Activated B cell treated with CpG ODN at 0.5 μM for 24 hours (primary cell): ENCODE data around the gene EDIL3. TPM values are rescaled to one million over a fixed set of nuclear protein-coding genes. Genes with fewer than 3 reads are reported as not detected.

Experiments used
- ATAC-seq: fragments of 200-7000 bp; cut with Tn5 transposase; one replicate; pipeline ENCODE4 v1.10.0; 2021; ENCODE audit warnings: low read depth, mild to moderate bottlenecking, moderate library complexity
- CTCF ChIA-PET: fragments of 350-600 bp; sonication (Branson Sonifier 250); formaldehyde crosslinking; loops from one replicate; lab custom pipeline; 2021; ENCODE audit warnings: antibody characterized with exemption; lab: Charles Lee
- POLR2A ChIA-PET: fragments of 350-600 bp; sonication (Branson Sonifier 250); formaldehyde crosslinking; loops from one replicate; lab custom pipeline; 2021; ENCODE audit warnings: antibody characterized with exemption; lab: Charles Lee
- DNase-seq: peaks from one replicate; pipeline ENCODE4 v3.0.0; 2022
- H3K27ac Mint-ChIP-seq: one replicate; pipeline ENCODE4 v1.8.0; 2020; ENCODE audit warnings: mixed read lengths
- H3K27me3 Mint-ChIP-seq: one replicate; pipeline ENCODE4 v1.8.0; 2021; ENCODE audit warnings: mixed read lengths
- H3K36me3 Mint-ChIP-seq: one replicate; pipeline ENCODE4 v1.8.0; 2021; ENCODE audit warnings: low read depth, mixed read lengths
- H3K4me1 Mint-ChIP-seq: one replicate; pipeline ENCODE4 v1.8.0; 2021; ENCODE audit warnings: mixed read lengths
- H3K4me3 Mint-ChIP-seq: one replicate; pipeline ENCODE4 v1.8.0; 2020; ENCODE audit warnings: mild to moderate bottlenecking, mixed read lengths
- H3K9me3 Mint-ChIP-seq: one replicate; pipeline ENCODE4 v1.8.0; 2020; ENCODE audit warnings: mixed read lengths
- CTCF ChIP-seq: fragments of 200-600 bp; IDR thresholded peaks from one replicate; pipeline ENCODE4 v1.8.0; 2022; ENCODE audit warnings: antibody characterized with exemption, mild to moderate bottlenecking
- intact Hi-C: fragments of 100-400 bp; cut with micrococcal nuclease; formaldehyde crosslinking; loops from one replicate; pipeline ENCODE4 v1.15.1; 2024
- total RNA-seq: library from RNA; stranded (reverse); gene quantifications from 2 replicates; pipeline ENCODE4 v1.2.3, GENCODE V29; 2022

EDIL3 gene, protein sequence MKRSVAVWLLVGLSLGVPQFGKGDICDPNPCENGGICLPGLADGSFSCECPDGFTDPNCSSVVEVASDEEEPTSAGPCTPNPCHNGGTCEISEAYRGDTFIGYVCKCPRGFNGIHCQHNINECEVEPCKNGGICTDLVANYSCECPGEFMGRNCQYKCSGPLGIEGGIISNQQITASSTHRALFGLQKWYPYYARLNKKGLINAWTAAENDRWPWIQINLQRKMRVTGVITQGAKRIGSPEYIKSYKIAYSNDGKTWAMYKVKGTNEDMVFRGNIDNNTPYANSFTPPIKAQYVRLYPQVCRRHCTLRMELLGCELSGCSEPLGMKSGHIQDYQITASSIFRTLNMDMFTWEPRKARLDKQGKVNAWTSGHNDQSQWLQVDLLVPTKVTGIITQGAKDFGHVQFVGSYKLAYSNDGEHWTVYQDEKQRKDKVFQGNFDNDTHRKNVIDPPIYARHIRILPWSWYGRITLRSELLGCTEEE
- not detected in 2 replicates for total RNA-seq

DNA sequence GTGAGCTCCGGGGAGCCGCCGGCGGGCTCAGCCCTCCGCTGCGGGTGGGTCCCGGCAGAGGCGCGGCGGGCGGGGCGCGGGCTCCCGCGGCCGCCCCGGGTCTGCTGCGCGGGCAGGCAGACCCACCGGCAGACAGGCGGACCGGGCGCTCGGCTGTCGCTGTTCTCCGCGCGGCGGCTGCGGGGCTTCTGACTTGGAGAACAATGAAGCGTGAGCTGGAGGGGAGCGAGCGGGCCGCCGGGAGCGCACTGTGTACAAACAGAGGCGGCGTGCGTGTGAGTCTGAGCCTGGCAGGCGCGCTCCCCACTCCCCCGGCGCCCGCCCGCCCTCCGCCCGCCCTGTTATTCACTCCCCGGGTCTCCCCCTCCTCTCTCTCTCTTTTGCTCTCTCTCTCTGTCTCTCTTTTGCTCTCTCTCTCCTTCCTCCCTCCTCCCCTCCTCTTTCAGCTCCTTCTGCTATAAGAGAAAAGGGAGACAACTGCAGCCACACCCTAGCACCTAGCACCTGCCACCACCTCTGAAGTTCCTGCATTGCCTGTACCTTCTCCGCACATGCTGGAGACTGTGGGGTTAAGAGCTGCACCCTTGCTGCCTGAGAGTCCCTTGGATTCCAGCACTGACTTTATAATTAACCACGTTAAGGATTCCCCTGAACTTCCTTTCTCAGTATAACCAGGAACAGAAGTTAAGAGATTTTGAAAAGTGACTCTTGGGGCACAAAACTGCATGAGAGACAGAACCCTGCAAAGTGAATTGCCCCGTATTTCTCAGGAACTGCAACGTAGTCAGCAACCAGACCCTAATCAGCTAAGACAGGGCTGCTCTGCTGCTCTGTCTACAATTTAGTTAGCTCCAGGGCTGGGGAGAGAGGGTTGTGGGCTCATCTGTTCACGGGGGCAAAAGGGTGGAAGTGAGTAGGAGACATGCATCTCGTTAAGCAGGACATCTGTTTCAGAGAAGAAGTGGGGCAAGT is at the start of gene EDIL3:
TSS of gene EDIL3 (minus strand) at position 277 of the 972 bp plus-strand sequence. CDS start 506 bp downstream, outside the sequence.
- DNase-seq (no peak), ATAC-seq (no peak)
- Mint-ChIP-seq H3K27ac (no peak within 1 kb of the TSS), H3K4me3 (no peak within 1 kb of the TSS), H3K4me1 (peaks cover 2% of the 10 kb centered on the region), H3K36me3 (no peaks in the 10 kb centered on the region), H3K9me3 (no peaks in the 10 kb centered on the region), H3K27me3 (peaks cover 28% of the 10 kb centered on the region)
- intact Hi-C loops: no loop called here
- ChIA-PET POLR2A (no interaction called here), CTCF (no interaction called here)
- no peak for TF ChIP-seq CTCF

DNA sequence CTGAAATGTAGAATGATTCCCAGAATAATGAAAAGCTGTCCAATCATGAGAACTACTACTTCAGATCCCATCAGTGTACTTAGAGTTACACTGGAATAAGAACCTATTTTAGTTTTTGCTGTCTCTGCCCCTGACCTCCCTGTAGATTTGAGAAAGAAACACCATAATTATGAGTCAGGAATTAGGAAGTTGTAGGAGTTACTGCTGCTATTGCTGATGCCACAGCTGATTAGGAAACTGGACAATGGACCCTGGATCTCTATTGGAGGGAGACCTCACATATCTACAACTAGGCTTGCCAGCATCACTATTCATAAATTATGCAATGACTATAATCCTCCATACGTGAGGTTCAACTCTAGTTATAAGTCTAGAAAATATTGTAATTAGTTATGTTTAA is 48.8 kb upstream of the EDIL3 start:
- Mint-ChIP-seq H3K4me3 (no peak overlapping the region), H3K9me3 (peaks cover 2% of the 10 kb centered on the region), H3K4me1 (no peaks in the 10 kb centered on the region), H3K27me3 (no peaks in the 10 kb centered on the region), H3K27ac (no peak overlapping the region), H3K36me3 (no peaks in the 10 kb centered on the region)
- CTCF ChIA-PET: no interaction called here
- intact Hi-C loops: no loop called here
- DNase-seq (no peak), ATAC-seq (no peak)
- POLR2A ChIA-PET: no interaction called here
- no peak for TF ChIP-seq CTCF

DNA sequence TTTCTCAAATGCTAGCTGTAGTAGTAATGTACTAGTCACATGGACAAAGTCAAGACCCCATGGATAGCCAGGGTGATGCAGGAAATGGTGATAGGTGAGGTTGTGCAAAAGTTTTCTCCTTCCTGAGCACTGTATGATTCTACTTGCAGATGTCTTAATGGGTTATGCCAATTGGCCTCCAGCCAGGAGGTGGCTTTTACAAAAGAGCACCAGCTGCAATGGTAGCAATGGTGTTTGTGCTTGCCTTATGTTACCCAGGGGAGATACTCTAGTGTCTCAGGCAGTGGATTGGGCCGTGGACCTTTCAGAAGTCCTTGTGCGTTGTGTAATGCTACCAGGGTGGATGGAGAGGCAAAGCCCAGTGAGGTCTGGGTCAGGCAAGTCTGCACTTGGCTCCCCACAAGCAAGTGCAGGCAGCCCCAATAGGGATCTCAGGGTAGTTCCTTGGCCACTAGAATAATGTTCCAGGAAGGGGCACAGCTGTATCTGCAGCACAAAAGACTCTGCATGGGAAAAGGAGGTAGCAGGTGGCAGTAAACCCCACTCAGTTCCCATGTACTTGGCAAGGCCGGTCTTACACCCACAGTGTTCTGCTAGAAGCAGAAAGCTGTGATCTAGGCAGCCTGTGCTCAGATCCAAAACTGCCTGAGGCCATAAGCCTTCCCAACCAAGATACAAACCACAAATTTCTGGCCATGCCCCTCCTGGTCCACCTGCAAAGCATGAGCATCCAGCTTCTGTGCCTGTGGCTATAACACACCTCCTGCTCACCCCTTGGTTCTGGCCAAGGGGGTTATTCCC is 46.4 kb upstream of the EDIL3 start:
- peaks cover 2% of the 10 kb centered on the region for H3K9me3 Mint-ChIP-seq
- no peaks in the 10 kb centered on the region for H3K4me1 Mint-ChIP-seq
- H3K27me3 Mint-ChIP-seq: no peaks in the 10 kb centered on the region
- ATAC-seq: no peak
- POLR2A ChIA-PET: no interaction called here
- H3K27ac Mint-ChIP-seq: no peak overlapping the region
- H3K36me3 Mint-ChIP-seq: no peaks in the 10 kb centered on the region
- CTCF ChIA-PET: no interaction called here
- intact Hi-C loops: no loop called here
- no peak overlapping the region for H3K4me3 Mint-ChIP-seq
- no peak for DNase-seq
- TF ChIP-seq CTCF: no peak

GRCh38 chr5:84430079-84430478 is 45.4 kb upstream of the EDIL3 start:
- POLR2A ChIA-PET: no interaction called here
- H3K36me3 Mint-ChIP-seq: no peaks in the 10 kb centered on the region
- CTCF ChIA-PET: no interaction called here
- ATAC-seq (no peak), DNase-seq (no peak)
- H3K27ac Mint-ChIP-seq: no peak overlapping the region
- H3K4me1 Mint-ChIP-seq: no peaks in the 10 kb centered on the region
- no peak overlapping the region for H3K4me3 Mint-ChIP-seq
- intact Hi-C loops: no loop called here
- no peak for TF ChIP-seq CTCF
- peaks cover 2% of the 10 kb centered on the region for H3K9me3 Mint-ChIP-seq
- H3K27me3 Mint-ChIP-seq: no peaks in the 10 kb centered on the region
